K562 (cell line): Measurements from ENCODE around the gene ABT1.

Experiments
- BRCA1 ChIP-seq, 2 experiments: fragments of 450-650 bp in 1 of 2; sonication (generic) in 1 of 2; formaldehyde crosslinking in 1 of 2; IDR thresholded peaks; 2 replicates each; pipeline versions ENCODE4 v1.5.0 to v1.6.1; 2017 to 2020; ENCODE audit warnings: mild to moderate bottlenecking in 1 of 2, missing genetic modification reagents in 1 of 2
- CTCF ChIP-seq, 3 experiments: IDR thresholded peaks in 2 of 3; conservative IDR thresholded peaks in 1 of 3; 2 replicates each; pipeline ENCODE4 v1.5.1; 2011 to 2012; ENCODE audit warnings: low read length in 3 of 3, mild to moderate bottlenecking in 3 of 3, control low read depth in 2 of 3, improper control_type of control experiment in 1 of 3, inconsistent platforms in 1 of 3, low read depth in 1 of 3, mixed read lengths in 1 of 3, moderate library complexity in 1 of 3; ENCODE audit not compliant: insufficient read depth in 2 of 3
- REST ChIP-seq, 2 experiments: fragments of 450-650 bp; formaldehyde crosslinking in 1 of 2; IDR thresholded peaks; 2 replicates each; pipeline versions ENCODE4 v1.4.0 to v1.6.1; 2014 to 2020; ENCODE audit warnings: mild to moderate bottlenecking in 2 of 2, borderline replicate concordance in 1 of 2, low read depth in 1 of 2
- STAT6 ChIP-seq: sonication (generic); formaldehyde crosslinking; IDR thresholded peaks from 2 replicates; pipeline ENCODE4 v1.8.1; 2023; ENCODE audit warnings: mild to moderate bottlenecking, missing genetic modification reagents
- TEAD4 ChIP-seq, 2 experiments: sonication (generic) in 1 of 2; formaldehyde crosslinking in 1 of 2; IDR thresholded peaks; 2 replicates each; pipeline versions ENCODE4 v1.6.1 to v1.8.0; 2012 to 2022; ENCODE audit warnings: borderline replicate concordance in 1 of 2, inconsistent platforms in 1 of 2, low read length in 1 of 2, mild to moderate bottlenecking in 1 of 2, missing genetic modification reagents in 1 of 2
- ZNF609 ChIP-seq: sonication (generic); formaldehyde crosslinking; IDR thresholded peaks from 2 replicates; pipeline ENCODE4 v1.8.1; 2023; ENCODE audit warnings: missing genetic modification reagents, mild to moderate bottlenecking, borderline replicate concordance

- TF ChIP-seq BRCA1 (IDR thresholded peaks at IDR 0.05): no peak
- no peak for TF ChIP-seq BRCA1 (CRISPR knock-in tag; IDR thresholded peaks at IDR 0.05)
- TF ChIP-seq CTCF (IDR thresholded peaks at IDR 0.05 in 2 of 3, conservative IDR thresholded peaks at IDR 0.05 in 1 of 3; ENCODE audit: insufficient read depth in 2 of 3, low read depth in 1 of 3, low read length in 3 of 3): no peak
- TF ChIP-seq TEAD4 (IDR thresholded peaks at IDR 0.05; ENCODE audit: low read length): no peak
- no peak for TF ChIP-seq TEAD4 (CRISPR knock-in tag; IDR thresholded peaks at IDR 0.05; ENCODE audit: borderline replicate concordance)
- no peak for TF ChIP-seq REST (IDR thresholded peaks at IDR 0.05; ENCODE audit: borderline replicate concordance)
- TF ChIP-seq REST (CRISPR knock-in tag; IDR thresholded peaks at IDR 0.05; ENCODE audit: low read depth): no peak
- no peak for TF ChIP-seq STAT6
- no peak for TF ChIP-seq ZNF609
These were observed 32.6 kb downstream of the ABT1 start for GRCh38 chr6:26629359-26629758.
